HepG2 (cell line): ENCODE measurements around the gene TGM2. TPM values are rescaled to one million over a fixed set of nuclear protein-coding genes. Genes with fewer than 3 reads are reported as not detected.

Experiments used
- ARNT2 ChIP-seq: sonication (generic); formaldehyde crosslinking; IDR thresholded peaks from 2 replicates; pipeline ENCODE4 v1.8.0; 2022; ENCODE audit warnings: mild to moderate bottlenecking, low read depth, missing genetic modification reagents, moderate library complexity
- CREB3 ChIP-seq: sonication (generic); formaldehyde crosslinking; IDR thresholded peaks from 2 replicates; pipeline ENCODE4 v1.5.0; 2020; ENCODE audit warnings: missing genetic modification reagents
- CSRNP1 ChIP-seq: sonication (generic); formaldehyde crosslinking; IDR thresholded peaks from 2 replicates; pipeline ENCODE4 v1.8.1; 2023; ENCODE audit warnings: mild to moderate bottlenecking, missing genetic modification reagents
- HNRNPL ChIP-seq: fragments of 200-400 bp; formaldehyde crosslinking; IDR thresholded peaks from 2 replicates; pipeline ENCODE4 v1.6.1; 2017; ENCODE audit warnings: mild to moderate bottlenecking, low read depth, low read length
- MAFK ChIP-seq, 2 experiments: IDR thresholded peaks in 1 of 2; conservative IDR thresholded peaks in 1 of 2; 2 replicates each; pipeline ENCODE4 v1.6.1; 2011; ENCODE audit warnings: improper control_type of control experiment in 2 of 2, low read length in 2 of 2
- MYPOP ChIP-seq: sonication (generic); formaldehyde crosslinking; IDR thresholded peaks from 2 replicates; pipeline ENCODE4 v1.8.1; 2023; ENCODE audit warnings: mild to moderate bottlenecking, moderate library complexity, missing genetic modification reagents
- PHF20 ChIP-seq: sonication (generic); formaldehyde crosslinking; IDR thresholded peaks from 2 replicates; pipeline ENCODE4 v1.5.0; 2020; ENCODE audit warnings: mild to moderate bottlenecking, missing genetic modification reagents
- STAG1 ChIP-seq: sonication (generic); formaldehyde crosslinking; IDR thresholded peaks from 2 replicates; pipeline ENCODE4 v1.4.0; 2020; ENCODE audit warnings: missing genetic modification reagents
- TEAD3 ChIP-seq: optimal IDR thresholded peaks from 2 replicates; pipeline ENCODE3; 2016; ENCODE audit warnings: borderline replicate concordance
- ZBTB49 ChIP-seq: sonication (generic); formaldehyde crosslinking; IDR thresholded peaks from 2 replicates; pipeline ENCODE4 v1.4.0; 2020; ENCODE audit warnings: missing genetic modification reagents, borderline replicate concordance
- ZMYM2 ChIP-seq: sonication (generic); formaldehyde crosslinking; IDR thresholded peaks from 2 replicates; pipeline ENCODE4 v1.8.0; 2022; ENCODE audit warnings: mild to moderate bottlenecking, missing genetic modification reagents
- ZNF160 ChIP-seq: sonication (generic); formaldehyde crosslinking; IDR thresholded peaks from 2 replicates; pipeline ENCODE4 v1.8.0; 2022; ENCODE audit warnings: mild to moderate bottlenecking, inconsistent platforms, missing genetic modification reagents
- ZNF253 ChIP-seq: sonication (generic); formaldehyde crosslinking; IDR thresholded peaks from 2 replicates; pipeline ENCODE4 v1.8.0; 2022; ENCODE audit warnings: mild to moderate bottlenecking, missing genetic modification reagents, borderline replicate concordance
- ZNF446 ChIP-seq: sonication (generic); formaldehyde crosslinking; IDR thresholded peaks from 2 replicates; pipeline ENCODE4 v1.5.0; 2020; ENCODE audit warnings: mild to moderate bottlenecking, missing genetic modification reagents
- ZNF607 ChIP-seq: sonication (generic); formaldehyde crosslinking; IDR thresholded peaks from 2 replicates; pipeline ENCODE4 v1.5.1; 2020; ENCODE audit warnings: missing genetic modification reagents, mild to moderate bottlenecking, borderline replicate concordance
- ZNF713 ChIP-seq: sonication (generic); formaldehyde crosslinking; IDR thresholded peaks from 2 replicates; pipeline ENCODE4 v1.4.0; 2020; ENCODE audit warnings: mild to moderate bottlenecking, missing genetic modification reagents
- ZSCAN21 ChIP-seq: sonication (generic); formaldehyde crosslinking; IDR thresholded peaks from 2 replicates; pipeline ENCODE4 v1.8.0; 2022; ENCODE audit warnings: mild to moderate bottlenecking, missing genetic modification reagents, moderate library complexity, borderline replicate concordance
- ZSCAN25 ChIP-seq: sonication (generic); formaldehyde crosslinking; IDR thresholded peaks from 2 replicates; pipeline ENCODE4 v1.8.0; 2022; ENCODE audit warnings: mild to moderate bottlenecking, missing genetic modification reagents
- ZXDC ChIP-seq: sonication (generic); formaldehyde crosslinking; IDR thresholded peaks from 2 replicates; pipeline ENCODE4 v1.5.0; 2020; ENCODE audit warnings: mild to moderate bottlenecking, missing genetic modification reagents
- polyA plus RNA-seq, 8 experiments: library from polyadenylated mRNA; depleted of rRNA in 3 of 8; stranded (reverse) in 7 of 8; unstranded in 1 of 8; fragments of >200 nt; fragmentation: Illumina TruSeq in 4 of 8; extraction: Trizol in 4 of 8; gene quantifications; 2 replicates each; pipeline versions ENCODE4 v1.2.1 to v1.2.3, GENCODE V29; 2011 to 2016; ENCODE audit warnings: low read depth in 4 of 8, missing spikeins in 1 of 8, mixed read lengths in 1 of 8; ENCODE audit not compliant: insufficient read depth in 1 of 8
- total RNA-seq, 5 experiments: library from RNA; depleted of rRNA; stranded (reverse); fragments of >200 nt; fragmentation: Illumina TruSeq; extraction: Trizol; gene quantifications; 2 replicates each; pipeline ENCODE4 v1.2.3, GENCODE V29; 2016; ENCODE audit warnings: low read depth in 1 of 5

The TGM2 gene
- total and polyA plus RNA-seq, 2 of the 13 experiments (the other 11 are each of a cell fraction or from before 2014, with no cell fraction given) = 4.2 to 46.4 TPM

GRCh38 chr20:38143646-38144554, 21.2 kb downstream of the TGM2 start (continued):
- no peak for TF ChIP-seq CSRNP1 (CRISPR knock-in tag)
- TF ChIP-seq MYPOP (CRISPR knock-in tag) = no peak
- TF ChIP-seq ZNF446 (CRISPR knock-in tag) = peak; percentile 51; the same call in 1 of the 2 replicates
- TF ChIP-seq ZSCAN21 (CRISPR knock-in tag) = peak; percentile 92
- TF ChIP-seq ZSCAN25 (CRISPR knock-in tag) = no peak
- peak; percentile 83; the same call in 1 of the 2 replicates for TF ChIP-seq ZNF253 (CRISPR knock-in tag)
- TF ChIP-seq ZXDC = peak; percentile 3; the same call in 1 of the 2 replicates
- TF ChIP-seq ARNT2 (CRISPR knock-in tag) = no peak
- no peak for TF ChIP-seq ZNF713 (CRISPR knock-in tag)
- TF ChIP-seq HNRNPL = peak; percentile 75
- 0 out of 2 replicates have a peak, but pooled peaks have one; percentile 14 for TF ChIP-seq ZBTB49 (CRISPR knock-in tag)
- TF ChIP-seq ZMYM2 (CRISPR knock-in tag) = peak; percentile 37
- TF ChIP-seq CREB3 (CRISPR knock-in tag) = peak; percentile 69; the same call in 1 of the 2 replicates
- no peak; a peak in 1 of 4 replicates for TF ChIP-seq MAFK (conservative IDR thresholded peaks at IDR 0.05 in 1 of 2, IDR thresholded peaks at IDR 0.05 in 1 of 2; ENCODE audit: low read length in 2 of 2)
- peak; percentile 28 for TF ChIP-seq TEAD3 (CRISPR knock-in tag)
- TF ChIP-seq ZNF160 (CRISPR knock-in tag) = no peak
- TF ChIP-seq PHF20 (CRISPR knock-in tag) = 0 out of 2 replicates have a peak, but pooled peaks have one; percentile 12
- TF ChIP-seq STAG1 (CRISPR knock-in tag) = no peak; the same call in 1 of the 2 replicates
- TF ChIP-seq ZNF607 (CRISPR knock-in tag) = no peak
